NCI-H2196 (cell line): ENCODE data around the gene USP36.
A peak's percentile ranks its signal among the peaks of the same experiment; 100 is the strongest.

Experiments used
- DNase-seq: peaks from one replicate; lab custom pipeline; 2025; ENCODE audit not compliant: unreplicated experiment; lab: John Stamatoyannopoulos, UW

Gene USP36

GRCh38 chr17:78839235-78839761, 1.3 kb downstream of the USP36 start:
- DNase-seq = no peak

- DNase-seq = peak; percentile 94
These were observed 2.0 kb downstream of the USP36 start for GRCh38 chr17:78838574-78839005.

GRCh38 chr17:78836420-78837021, 4.1 kb downstream of the USP36 start:
- no peak for DNase-seq

GRCh38 chr17:78834571-78834970, 6.0 kb downstream of the USP36 start:
- DNase-seq = no peak

- no peak for DNase-seq
These were observed 8.1 kb downstream of the USP36 start for GRCh38 chr17:78832541-78832810.

- DNase-seq = peak; percentile 22
These were observed 8.7 kb downstream of the USP36 start for GRCh38 chr17:78831688-78832540.

GRCh38 chr17:78829477-78829876, 11.1 kb downstream of the USP36 start:
- DNase-seq = no peak

GRCh38 chr17:78828470-78829185, 12.0 kb downstream of the USP36 start:
- no peak for DNase-seq

- no peak for DNase-seq
These were observed 13.6 kb downstream of the USP36 start for GRCh38 chr17:78826836-78827509.

- no peak for DNase-seq
These were observed 14.2 kb downstream of the USP36 start for GRCh38 chr17:78826421-78826820.

- DNase-seq = no peak
These were observed 14.9 kb downstream of the USP36 start for GRCh38 chr17:78825696-78826095.

- DNase-seq = no peak
These were observed 16.4 kb downstream of the USP36 start for GRCh38 chr17:78824240-78824639.

GRCh38 chr17:78823282-78824046, 17.1 kb downstream of the USP36 start:
- DNase-seq = no peak

GRCh38 chr17:78822552-78822951, 18.1 kb downstream of the USP36 start:
- no peak for DNase-seq

- DNase-seq = no peak
These were observed 18.7 kb downstream of the USP36 start for GRCh38 chr17:78821961-78822360.

- no peak for DNase-seq
These were observed 19.8 kb downstream of the USP36 start for GRCh38 chr17:78820841-78821240.

GRCh38 chr17:78819806-78820792, 20.5 kb downstream of the USP36 start:
- no peak for DNase-seq

- no peak for DNase-seq
These were observed 21.2 kb downstream of the USP36 start for GRCh38 chr17:78819402-78819801.

- DNase-seq = no peak
These were observed 21.7 kb downstream of the USP36 start for GRCh38 chr17:78818932-78819331.
